Measurements from ENCODE around the gene SNRPB.
A peak's percentile ranks its signal among the peaks of the same experiment; 100 is the strongest.

Gene SNRPB

DNA sequence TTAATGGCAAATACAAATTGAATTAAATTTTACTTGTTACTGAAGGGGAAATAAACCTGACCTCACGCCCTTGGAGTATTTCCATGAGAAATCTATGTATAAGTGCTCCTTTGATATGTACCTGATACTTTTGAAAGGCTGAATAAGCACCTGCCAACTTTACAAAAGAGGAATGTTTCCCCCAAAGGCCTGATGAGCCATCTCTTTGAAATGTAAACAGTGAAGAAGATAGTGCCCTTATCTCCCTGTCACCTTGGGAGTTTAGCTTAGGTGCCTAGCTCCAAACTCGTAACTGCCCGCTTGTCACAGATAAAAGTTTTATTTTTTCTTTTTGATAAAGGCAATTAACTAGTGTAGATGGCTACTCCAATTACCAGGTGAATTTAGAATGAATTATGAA lies 39.2 kb upstream of the SNRPB start:
- Histone ChIP-seq H3K9me3 (ENCODE audit: low read length) (no peaks in the 10 kb centered on the region), H2AFZ (ENCODE audit: low read length) (no peak overlapping the region), H3K4me1 (ENCODE audit: insufficient read depth, low read length, severe bottlenecking) (peaks cover 17% of the 10 kb centered on the region), H3K4me2 (ENCODE audit: low read length) (peak overlapping the region; percentile 87; the same call in 1 of the 2 replicates), H3K9ac (ENCODE audit: low read length) (no peak overlapping the region; the same call in 1 of the 2 replicates), H3K27ac (ENCODE audit: low read depth, low read length, poor library complexity, severe bottlenecking) (no peak overlapping the region), H3F3A (ENCODE audit: insufficient read depth, low read length) (no peaks in the 10 kb centered on the region), H3K4me3 (ENCODE audit: low read depth, low read length, poor library complexity, severe bottlenecking) (no peak overlapping the region), H4K20me1 (ENCODE audit: insufficient read depth, low read length) (no peaks in the 10 kb centered on the region), H3K27me3 (ENCODE audit: insufficient read depth, low read length) (no peaks in the 10 kb centered on the region), H3K79me2 (ENCODE audit: insufficient read depth, low read length) (peaks cover 16% of the 10 kb centered on the region), H3K36me3 (ENCODE audit: insufficient read depth, low read length) (no peaks in the 10 kb centered on the region; the same call in 1 of the 2 replicates), H3K9me2 (ENCODE audit: low read depth, low read length) (no peaks in the 10 kb centered on the region)
- TF ChIP-seq EZH2 (IDR thresholded peaks at IDR 0.05; ENCODE audit: borderline replicate concordance, low read length): no peak
- TF ChIP-seq, protein P1, sequence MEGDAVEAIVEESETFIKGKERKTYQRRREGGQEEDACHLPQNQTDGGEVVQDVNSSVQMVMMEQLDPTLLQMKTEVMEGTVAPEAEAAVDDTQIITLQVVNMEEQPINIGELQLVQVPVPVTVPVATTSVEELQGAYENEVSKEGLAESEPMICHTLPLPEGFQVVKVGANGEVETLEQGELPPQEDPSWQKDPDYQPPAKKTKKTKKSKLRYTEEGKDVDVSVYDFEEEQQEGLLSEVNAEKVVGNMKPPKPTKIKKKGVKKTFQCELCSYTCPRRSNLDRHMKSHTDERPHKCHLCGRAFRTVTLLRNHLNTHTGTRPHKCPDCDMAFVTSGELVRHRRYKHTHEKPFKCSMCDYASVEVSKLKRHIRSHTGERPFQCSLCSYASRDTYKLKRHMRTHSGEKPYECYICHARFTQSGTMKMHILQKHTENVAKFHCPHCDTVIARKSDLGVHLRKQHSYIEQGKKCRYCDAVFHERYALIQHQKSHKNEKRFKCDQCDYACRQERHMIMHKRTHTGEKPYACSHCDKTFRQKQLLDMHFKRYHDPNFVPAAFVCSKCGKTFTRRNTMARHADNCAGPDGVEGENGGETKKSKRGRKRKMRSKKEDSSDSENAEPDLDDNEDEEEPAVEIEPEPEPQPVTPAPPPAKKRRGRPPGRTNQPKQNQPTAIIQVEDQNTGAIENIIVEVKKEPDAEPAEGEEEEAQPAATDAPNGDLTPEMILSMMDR (IDR thresholded peaks at IDR 0.05; ENCODE audit: low read length): no peak

DNA sequence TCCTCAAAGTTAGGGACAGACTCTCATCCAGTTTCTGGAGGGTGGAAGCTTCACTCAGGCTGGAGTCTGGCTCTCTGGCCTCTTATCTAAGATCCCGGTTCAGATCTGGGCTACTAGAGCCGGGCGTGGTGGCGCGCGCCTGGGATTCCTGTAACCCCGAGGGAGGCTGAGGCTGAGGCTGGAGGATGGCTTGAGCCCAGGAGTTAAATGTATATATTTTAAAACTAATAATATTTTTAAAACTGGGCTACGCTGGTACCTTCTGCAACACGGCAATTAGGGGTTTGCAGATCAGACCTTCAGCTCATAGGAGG lies 38.8 kb upstream of the SNRPB start:
- Histone ChIP-seq H3K4me3 (ENCODE audit: low read depth, low read length, poor library complexity, severe bottlenecking) (peak overlapping the region; percentile 76), H3K27ac (ENCODE audit: low read depth, low read length, poor library complexity, severe bottlenecking) (peak overlapping the region; percentile 0), H4K20me1 (ENCODE audit: insufficient read depth, low read length) (no peaks in the 10 kb centered on the region), H3K4me1 (ENCODE audit: insufficient read depth, low read length, severe bottlenecking) (peaks cover 17% of the 10 kb centered on the region), H3K36me3 (ENCODE audit: insufficient read depth, low read length) (no peaks in the 10 kb centered on the region; the same call in 1 of the 2 replicates), H3K9ac (ENCODE audit: low read length) (peak overlapping the region; percentile 73), H3K4me2 (ENCODE audit: low read length) (peak overlapping the region; percentile 87), H3K27me3 (ENCODE audit: insufficient read depth, low read length) (no peaks in the 10 kb centered on the region), H3K9me2 (ENCODE audit: low read depth, low read length) (no peaks in the 10 kb centered on the region), H2AFZ (ENCODE audit: low read length) (no peak overlapping the region; the same call in 1 of the 2 replicates), H3K79me2 (ENCODE audit: insufficient read depth, low read length) (peaks cover 16% of the 10 kb centered on the region), H3F3A (ENCODE audit: insufficient read depth, low read length) (no peaks in the 10 kb centered on the region), H3K9me3 (ENCODE audit: low read length) (no peaks in the 10 kb centered on the region)
- no peak for TF ChIP-seq EZH2 (IDR thresholded peaks at IDR 0.05; ENCODE audit: borderline replicate concordance, low read length)

- Histone ChIP-seq H3K9me2 (ENCODE audit: low read depth, low read length) (no peaks in the 10 kb centered on the region), H3F3A (ENCODE audit: insufficient read depth, low read length) (no peaks in the 10 kb centered on the region), H3K4me1 (ENCODE audit: insufficient read depth, low read length, severe bottlenecking) (peaks cover 17% of the 10 kb centered on the region), H3K9ac (ENCODE audit: low read length) (peak within 1 kb of the TSS; percentile 73), H3K27me3 (ENCODE audit: insufficient read depth, low read length) (no peaks in the 10 kb centered on the region), H2AFZ (ENCODE audit: low read length) (peak within 1 kb of the TSS; percentile 26; the same call in 1 of the 2 replicates), H3K36me3 (ENCODE audit: insufficient read depth, low read length) (no peaks in the 10 kb centered on the region; the same call in 1 of the 2 replicates), H3K4me3 (ENCODE audit: low read depth, low read length, poor library complexity, severe bottlenecking) (peak within 1 kb of the TSS; percentile 76), H4K20me1 (ENCODE audit: insufficient read depth, low read length) (no peaks in the 10 kb centered on the region), H3K4me2 (ENCODE audit: low read length) (peak within 1 kb of the TSS; percentile 87), H3K9me3 (ENCODE audit: low read length) (no peaks in the 10 kb centered on the region), H3K79me2 (ENCODE audit: insufficient read depth, low read length) (peaks cover 16% of the 10 kb centered on the region), H3K27ac (ENCODE audit: low read depth, low read length, poor library complexity, severe bottlenecking) (peak within 1 kb of the TSS; percentile 29)
- TF ChIP-seq EZH2 (IDR thresholded peaks at IDR 0.05; ENCODE audit: borderline replicate concordance, low read length): no peak
- TF ChIP-seq, protein P1 (IDR thresholded peaks at IDR 0.05; ENCODE audit: low read length): no peak; the same call in 1 of the 2 replicates
These were observed 38.3 kb upstream of the SNRPB start, which contains the start of gene ZNF343 for GRCh38 chr20:2508631-2509467. Gene ZNF343, minus strand, starts transcription at chr20:2508915. Its CDS starts 15,020 bp downstream, at chr20:2493895.

All from OCI-LY1 (cell line).